Pons (tissue), 1 donor: ENCODE results near the gene FBL.
"Not testable (repeated sequence)": the region's sequence is repeated elsewhere in the genome, so short reads cannot be mapped to it uniquely, and the experiment has no call there.

Experiments used
- DNase-seq: peaks from one replicate; pipeline ENCODE4 v3.0.0-alpha.2; 2016; ENCODE audit warnings: low spot score

The FBL gene

GRCh38 chr19:39824143-39825092, 21.8 kb downstream of the FBL start:
- peak; percentile 98 for DNase-seq

GRCh38 chr19:39823686-39824085, 22.5 kb downstream of the FBL start:
- DNase-seq, result no peak

- DNase-seq, result no peak
Measured at GRCh38 chr19:39820696-39821095, 25.5 kb downstream of the FBL start.

- no peak for DNase-seq
Measured at GRCh38 chr19:39819786-39820185, 26.4 kb downstream of the FBL start.

- DNase-seq, result no peak
Measured at GRCh38 chr19:39818626-39819097, 27.5 kb downstream of the FBL start.

GRCh38 chr19:39817888-39818561, 28.2 kb downstream of the FBL start:
- no peak for DNase-seq

- DNase-seq, result no peak
Measured at GRCh38 chr19:39816287-39817048, 29.7 kb downstream of the FBL start.

- no peak for DNase-seq
Measured at GRCh38 chr19:39814595-39814994, 31.6 kb downstream of the FBL start.

- not testable (repeated sequence) for DNase-seq
Measured at GRCh38 chr19:39814111-39814510, 32.1 kb downstream of the FBL start.

- no peak for DNase-seq
Measured at GRCh38 chr19:39813264-39813993, 32.8 kb downstream of the FBL start.

- no peak for DNase-seq
Measured at GRCh38 chr19:39811064-39811463, 35.1 kb downstream of the FBL start.

- no peak for DNase-seq
Measured at GRCh38 chr19:39810424-39810823, 35.8 kb downstream of the FBL start.

GRCh38 chr19:39809368-39809767, 36.8 kb downstream of the FBL start:
- no peak for DNase-seq

GRCh38 chr19:39808688-39809087, 37.5 kb downstream of the FBL start:
- DNase-seq, result not testable (repeated sequence)

- no peak for DNase-seq
Measured at GRCh38 chr19:39807846-39808364, 38.3 kb downstream of the FBL start.

GRCh38 chr19:39805104-39805503, 41.1 kb downstream of the FBL start:
- no peak for DNase-seq

- peak; percentile 20 for DNase-seq
Measured at GRCh38 chr19:39802958-39803357, 43.2 kb downstream of the FBL start.

GRCh38 chr19:39797083-39797482, 49.1 kb downstream of the FBL start:
- DNase-seq, result no peak

GRCh38 chr19:39796000-39796498, 50.1 kb downstream of the FBL start:
- no peak for DNase-seq

- no peak for DNase-seq
Measured at GRCh38 chr19:39795001-39795400, 51.2 kb downstream of the FBL start.

- peak; percentile 84 for DNase-seq
Measured at GRCh38 chr19:39792999-39793546, 53.1 kb downstream of the FBL start.
